GM19193 (cell line): Measurements from ENCODE around the gene C4B.

Source experiments
- POLR2A ChIP-seq: IDR thresholded peaks from 4 replicates; pipeline ENCODE4 v1.6.1; 2011; ENCODE audit not compliant: insufficient read depth, insufficient read length; ENCODE audit errors: extremely low read depth

Gene C4B

GRCh38 chr6:32058511-32058963, 43.9 kb downstream of the C4B start:
- TF ChIP-seq POLR2A, result no peak

- no peak for TF ChIP-seq POLR2A
Measured at GRCh38 chr6:32060966-32061655, 46.5 kb downstream of the C4B start.

GRCh38 chr6:32064706-32065105, 50.1 kb downstream of the C4B start:
- TF ChIP-seq POLR2A, result no peak

- no peak for TF ChIP-seq POLR2A
Measured at GRCh38 chr6:32068867-32069266, 54.3 kb downstream of the C4B start.

GRCh38 chr6:32069460-32069859, 54.9 kb downstream of the C4B start:
- no peak for TF ChIP-seq POLR2A

GRCh38 chr6:32069878-32070515, 55.4 kb downstream of the C4B start:
- TF ChIP-seq POLR2A, result no peak

GRCh38 chr6:32070814-32071543, 56.4 kb downstream of the C4B start:
- TF ChIP-seq POLR2A, result no peak

- no peak for TF ChIP-seq POLR2A
Measured at GRCh38 chr6:32073101-32073500, 58.5 kb downstream of the C4B start.

GRCh38 chr6:32073613-32074012, 59.0 kb downstream of the C4B start:
- no peak for TF ChIP-seq POLR2A

GRCh38 chr6:32074996-32075532, 60.5 kb downstream of the C4B start:
- TF ChIP-seq POLR2A, result no peak

GRCh38 chr6:32075781-32076180, 61.2 kb downstream of the C4B start:
- no peak for TF ChIP-seq POLR2A

GRCh38 chr6:32076321-32076809, 61.8 kb downstream of the C4B start:
- no peak for TF ChIP-seq POLR2A

GRCh38 chr6:32079566-32080290, 65.1 kb downstream of the C4B start:
- TF ChIP-seq POLR2A, result no peak

GRCh38 chr6:32081168-32081990, 66.8 kb downstream of the C4B start:
- no peak for TF ChIP-seq POLR2A

GRCh38 chr6:32082478-32082877, 67.9 kb downstream of the C4B start:
- no peak for TF ChIP-seq POLR2A

- no peak for TF ChIP-seq POLR2A
Measured at GRCh38 chr6:32082935-32083334, 68.3 kb downstream of the C4B start.
